HG02943 (cell line): ENCODE results near the gene RHOT1.
"Not testable (repeated sequence)": the region's sequence is repeated elsewhere in the genome, so short reads cannot be mapped to it uniquely, and the experiment has no call there.

Experiments used
- ATAC-seq: cut with Tn5 transposase; IDR thresholded peaks from one replicate; pipeline ENCODE4 v1.9.1; 2021; ENCODE audit warnings: mild to moderate bottlenecking, low read depth, moderate library complexity; ENCODE audit not compliant: unreplicated experiment

RHOT1 gene

DNA sequence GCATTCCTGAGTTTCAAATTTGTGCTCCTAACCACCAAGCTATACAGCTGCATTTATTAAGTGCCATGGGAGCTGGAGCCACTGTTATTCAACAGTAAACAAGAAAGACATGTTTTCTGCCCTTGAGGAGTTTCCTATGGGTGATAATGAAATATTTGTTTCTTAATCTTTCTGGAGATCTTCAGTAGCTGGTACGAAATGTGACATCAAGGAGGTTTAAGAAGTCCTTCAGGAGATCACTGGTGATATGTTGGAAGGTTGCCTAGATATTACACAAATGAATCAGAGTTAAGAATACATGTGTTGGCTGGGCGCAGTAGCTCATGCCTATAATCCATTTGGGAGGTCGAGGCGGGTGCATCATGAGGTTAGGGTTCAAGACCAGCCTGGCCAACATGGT, 14.9 kb downstream of the RHOT1 start:
- no peak for ATAC-seq

DNA sequence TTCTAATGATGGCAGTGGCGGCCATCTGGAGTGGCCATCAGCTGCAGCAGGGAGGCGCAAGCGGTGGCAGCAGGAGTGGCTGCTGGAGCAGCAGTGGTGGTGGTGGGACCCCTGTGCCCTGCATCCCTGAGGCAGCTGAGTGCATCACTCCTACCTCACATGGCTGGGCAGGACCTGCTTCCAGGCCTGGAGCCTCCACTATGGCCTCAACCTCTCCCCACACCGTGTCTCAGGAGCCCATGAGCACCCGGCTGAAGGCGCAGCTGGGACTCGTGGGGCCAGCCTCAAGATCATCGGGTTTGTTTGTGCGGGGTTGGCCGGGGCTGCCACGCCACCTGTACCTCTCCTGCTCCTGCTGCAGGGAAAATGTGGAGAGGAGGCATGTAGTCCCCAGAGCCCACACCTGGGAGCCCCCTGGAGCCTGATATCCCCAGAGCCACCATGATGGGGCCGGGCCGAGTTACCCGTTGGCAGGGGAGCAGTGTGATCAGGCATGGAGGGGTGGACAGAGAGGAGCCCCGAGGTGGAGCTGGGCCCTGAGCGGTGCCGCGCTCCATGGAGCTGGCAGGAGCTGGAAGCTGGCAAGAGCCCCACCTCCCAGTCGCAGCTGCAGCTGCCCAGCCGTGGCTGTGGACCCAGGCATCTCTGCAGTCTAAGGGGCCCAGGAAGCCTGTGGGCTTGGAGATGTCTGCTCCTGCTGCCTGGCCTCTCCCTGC, 16.7 kb downstream of the RHOT1 start:
- no peak for ATAC-seq

DNA sequence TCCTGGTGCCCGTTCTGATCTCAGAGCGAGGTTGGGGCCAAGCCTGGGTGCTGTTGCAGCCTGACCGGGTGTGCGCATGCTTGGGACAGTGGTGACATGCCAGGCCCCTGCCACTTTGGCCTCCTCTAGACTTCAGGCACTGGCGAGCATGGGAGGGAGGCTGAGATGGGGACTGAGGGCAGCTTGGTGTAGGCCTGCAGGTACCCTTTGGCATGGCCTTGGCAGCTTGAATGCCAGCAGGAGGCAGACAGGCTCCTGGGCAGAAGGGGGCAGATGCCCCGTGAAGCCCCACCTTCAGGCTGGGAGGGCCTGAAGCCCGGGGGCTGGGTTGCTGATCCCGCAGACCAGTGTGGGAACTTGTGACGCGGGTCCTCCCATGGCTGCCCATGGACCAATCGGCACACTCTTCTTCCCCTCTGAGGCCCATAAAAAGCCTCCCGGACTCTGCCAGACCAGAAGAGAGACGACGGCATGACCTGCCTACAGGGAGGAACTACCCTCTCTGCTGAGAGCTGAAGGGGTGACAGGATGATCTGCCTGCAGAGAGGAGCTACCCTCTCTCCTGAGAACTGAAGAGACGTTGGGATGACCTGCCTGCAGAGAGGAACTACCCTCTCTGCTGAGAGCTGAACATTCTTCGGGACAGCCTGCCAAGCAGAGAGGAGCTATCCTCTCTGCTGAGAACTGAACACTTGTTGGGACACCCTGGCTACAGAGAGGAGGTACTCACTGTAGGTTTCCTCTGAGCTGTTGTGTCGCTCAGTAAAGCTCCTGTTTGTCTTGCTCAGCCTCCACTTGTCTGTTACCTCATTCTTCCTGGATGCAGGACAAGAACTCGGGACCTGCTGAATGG, 17.5 kb downstream of the RHOT1 start:
- ATAC-seq, result no peak

DNA sequence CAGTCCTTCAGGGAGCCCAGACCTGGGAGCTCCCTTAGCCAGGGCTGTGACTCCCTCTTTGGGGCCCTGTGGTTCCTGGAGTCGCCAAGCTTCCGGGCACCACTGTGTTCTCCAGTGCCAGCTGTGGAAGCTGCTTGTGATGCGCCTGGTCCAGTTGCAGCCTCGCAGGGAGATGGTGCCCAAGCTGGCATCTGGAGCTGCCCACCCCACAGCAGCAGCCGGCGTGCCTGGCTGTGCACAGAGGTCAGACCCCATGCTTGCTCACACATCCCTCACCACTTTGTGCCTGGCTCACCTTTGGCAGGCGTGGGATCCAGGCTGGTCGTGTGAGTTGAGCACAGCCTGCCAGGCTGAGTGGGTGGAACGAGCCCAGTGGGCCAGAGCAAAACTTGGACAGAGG, 18.2 kb downstream of the RHOT1 start:
- ATAC-seq, result no peak

DNA sequence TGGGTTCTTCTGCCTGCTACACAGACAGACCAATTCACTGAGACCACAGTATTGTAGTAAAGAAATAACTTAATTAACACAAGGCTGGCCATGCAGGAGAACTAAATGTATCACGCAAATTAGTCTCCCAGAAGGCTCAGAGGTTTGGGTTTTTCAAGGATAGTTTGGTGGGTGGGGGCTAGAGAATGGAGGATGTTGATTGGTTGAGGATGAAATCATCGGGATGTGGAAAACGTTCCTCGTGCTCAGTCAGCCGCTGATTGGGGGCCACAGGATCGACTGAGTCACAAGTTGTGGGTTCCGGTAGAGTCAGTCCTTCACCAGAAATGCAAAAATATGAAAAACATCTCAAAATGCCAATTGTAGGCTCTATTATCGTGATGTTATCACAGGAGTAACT, 18.7 kb downstream of the RHOT1 start:
- ATAC-seq, result no peak

DNA sequence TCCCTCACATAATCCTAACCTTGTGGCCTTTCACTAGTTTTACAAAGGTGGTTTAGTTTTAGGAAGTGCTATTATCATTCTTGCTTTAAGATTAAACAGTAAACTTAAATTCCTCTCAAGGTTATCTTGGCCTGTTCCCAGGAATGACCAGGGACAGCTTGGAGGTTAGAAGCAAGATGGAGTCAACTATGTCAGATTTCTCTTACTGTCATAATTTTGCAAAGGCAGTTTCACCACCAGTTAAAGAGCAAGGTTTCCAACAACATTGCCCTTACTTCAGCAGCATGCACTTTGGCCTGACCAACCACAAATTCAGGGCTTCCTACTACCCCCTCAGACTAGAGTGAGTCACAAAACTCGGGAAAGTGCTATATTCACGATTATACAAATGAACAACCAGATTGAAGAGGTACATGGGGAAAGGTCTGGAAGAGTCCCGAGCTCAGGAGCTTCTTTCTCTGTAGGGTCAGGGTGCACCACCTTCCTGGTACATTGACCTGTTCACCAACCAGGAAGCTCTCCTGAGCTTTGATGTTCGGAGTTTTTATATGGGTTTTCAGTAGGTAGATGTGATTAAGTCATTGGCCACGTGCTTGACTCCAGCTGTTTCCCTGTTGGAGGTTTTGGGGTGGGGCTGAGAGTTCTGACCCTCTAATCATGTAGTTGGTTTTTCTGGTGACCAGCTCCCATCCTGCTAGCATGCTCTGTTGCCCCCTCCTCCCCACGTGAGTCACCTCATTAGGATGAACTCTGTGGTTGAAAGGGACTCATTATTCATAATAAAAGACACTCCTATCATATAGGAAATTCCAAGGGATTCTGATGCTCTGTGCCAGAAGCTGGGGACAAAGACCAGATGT, 19.4 kb downstream of the RHOT1 start:
- ATAC-seq, result no peak

DNA sequence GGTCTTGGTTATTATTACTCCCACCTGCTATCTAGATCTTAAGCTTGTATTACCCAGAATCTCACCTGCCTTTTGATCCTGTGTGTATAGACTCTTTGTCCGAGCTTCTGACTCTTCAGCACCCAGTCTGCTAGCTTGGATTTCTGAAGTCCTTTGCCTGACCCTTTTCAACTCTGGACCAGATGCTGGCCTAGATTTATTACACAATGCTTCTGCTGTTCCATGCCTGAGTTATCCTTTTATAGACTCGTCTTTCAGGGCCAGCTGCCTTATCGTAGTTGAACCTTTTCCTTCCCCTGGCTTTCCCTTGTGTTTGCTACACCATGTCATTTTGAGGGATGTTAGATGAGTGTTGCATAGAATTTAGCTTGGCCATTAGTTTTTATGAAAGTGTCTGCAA, 32.6 kb downstream of the RHOT1 start:
- no peak for ATAC-seq

DNA sequence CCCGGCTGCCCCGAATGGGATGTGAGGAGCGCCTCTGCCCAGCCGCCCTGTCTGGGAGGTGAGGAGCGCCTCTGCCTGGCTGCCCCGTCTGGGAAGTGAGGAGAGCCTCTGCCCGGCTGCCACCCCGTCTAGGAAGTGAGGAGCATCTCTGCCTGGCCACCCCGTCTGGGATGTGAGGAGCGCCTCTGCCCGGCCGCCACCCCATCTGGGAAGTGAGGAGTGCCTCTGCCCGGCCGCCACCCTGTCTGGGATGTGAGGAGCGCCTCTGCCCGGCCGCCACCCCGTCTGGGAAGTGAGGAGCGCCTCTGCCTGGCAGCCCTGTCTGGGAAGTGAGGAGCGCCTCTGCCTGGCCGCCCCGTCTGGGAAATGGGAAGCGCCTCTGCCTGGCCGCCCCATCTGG, 36.4 kb downstream of the RHOT1 start:
- not testable (repeated sequence) for ATAC-seq

DNA sequence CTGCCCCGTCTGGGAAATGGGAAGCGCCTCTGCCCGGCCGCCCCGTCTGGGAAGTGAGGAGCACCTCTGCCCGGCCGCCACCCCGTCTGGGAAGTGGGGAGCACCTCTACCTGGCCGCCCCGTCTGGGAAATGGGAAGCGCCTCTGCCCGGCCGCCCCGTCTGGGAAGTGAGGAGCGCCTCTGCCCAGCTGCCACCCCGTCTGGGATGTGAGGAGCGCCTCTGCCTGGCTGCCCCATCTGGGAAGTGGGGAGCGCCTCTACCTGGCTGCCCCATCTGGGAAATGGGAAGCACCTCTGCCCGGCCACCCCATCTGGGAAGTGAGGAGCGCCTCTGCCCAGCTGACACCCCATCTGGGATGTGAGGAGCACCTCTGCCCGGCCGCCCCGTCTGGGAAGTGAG, 36.8 kb downstream of the RHOT1 start:
- not testable (repeated sequence) for ATAC-seq

DNA sequence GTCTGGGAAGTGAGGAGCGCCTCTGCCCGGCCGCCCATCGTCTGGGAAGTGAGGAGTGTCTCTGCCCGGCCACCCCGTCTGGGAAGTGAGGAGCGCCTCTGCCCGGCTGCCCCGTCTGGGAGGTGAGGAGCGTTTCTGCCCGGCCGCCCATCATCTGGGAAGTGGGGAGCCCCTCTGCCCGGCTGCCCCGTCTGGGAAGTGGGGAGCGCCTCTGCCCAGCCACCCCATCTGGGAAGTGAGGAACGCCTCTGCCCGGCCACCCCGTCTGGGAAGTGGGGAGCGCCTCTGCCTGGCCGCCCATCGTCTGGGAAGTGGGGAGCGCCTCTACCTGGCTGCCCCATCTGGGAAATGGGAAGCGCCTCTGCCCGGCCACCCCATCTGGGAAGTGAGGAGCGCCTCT, 37.2 kb downstream of the RHOT1 start:
- not testable (repeated sequence) for ATAC-seq

DNA sequence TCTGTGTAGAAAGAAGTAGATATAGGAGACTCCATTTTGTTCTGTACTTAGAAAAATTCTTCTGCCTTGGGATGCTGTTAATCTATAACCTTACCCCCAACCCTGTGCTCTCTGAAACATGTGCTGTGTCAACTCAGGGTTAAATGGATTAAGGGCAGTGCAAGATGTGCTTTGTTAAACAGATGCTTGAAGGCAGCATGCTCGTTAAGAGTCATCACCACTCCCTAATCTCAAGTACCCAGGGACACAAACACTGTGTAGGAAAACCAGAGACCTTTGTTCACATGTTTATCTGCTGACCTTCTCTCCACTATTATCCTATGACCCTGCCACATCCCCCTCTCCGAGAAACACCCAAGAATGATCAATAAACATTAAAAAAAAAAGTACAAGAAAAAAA, 38.0 kb downstream of the RHOT1 start:
- not testable (repeated sequence) for ATAC-seq

DNA sequence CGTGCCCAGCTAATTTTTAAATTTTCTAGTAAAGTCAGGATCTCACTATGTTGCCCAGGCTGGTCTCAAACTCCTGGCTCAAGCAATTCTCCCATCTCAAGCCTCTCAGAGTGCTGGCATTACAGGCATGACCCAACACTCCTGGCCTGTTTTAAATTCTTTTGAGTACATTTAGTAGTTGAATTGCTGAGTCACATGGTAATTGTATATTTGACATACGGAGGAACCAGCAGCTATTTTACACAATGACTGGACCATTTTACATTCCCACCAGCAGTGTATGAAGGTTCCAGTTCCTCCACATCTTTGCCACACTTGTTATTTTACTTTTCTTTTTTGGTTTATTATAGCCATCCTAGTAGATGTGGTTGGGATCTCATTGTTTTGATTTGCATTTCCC, 43.6 kb downstream of the RHOT1 start:
- ATAC-seq, result no peak

DNA sequence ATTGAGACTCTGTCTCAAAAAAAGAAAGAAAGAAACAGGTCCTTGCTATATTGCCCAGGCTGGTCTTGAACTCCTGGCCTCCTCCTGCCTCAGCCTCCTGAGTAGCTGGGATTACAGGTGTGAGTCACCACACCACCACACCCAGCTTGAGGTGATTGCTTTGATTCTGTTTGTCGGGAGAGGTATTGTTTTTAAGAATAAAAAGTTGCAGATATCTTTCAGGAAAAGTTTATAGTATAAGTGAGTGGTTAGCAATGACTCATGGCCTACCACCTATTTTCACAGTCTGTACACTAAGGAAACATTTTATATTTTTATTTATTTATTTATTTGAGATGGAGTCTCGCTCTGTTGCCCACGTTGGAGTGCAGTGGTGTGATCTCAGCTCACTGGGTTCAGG, 45.0 kb downstream of the RHOT1 start:
- no peak for ATAC-seq

DNA sequence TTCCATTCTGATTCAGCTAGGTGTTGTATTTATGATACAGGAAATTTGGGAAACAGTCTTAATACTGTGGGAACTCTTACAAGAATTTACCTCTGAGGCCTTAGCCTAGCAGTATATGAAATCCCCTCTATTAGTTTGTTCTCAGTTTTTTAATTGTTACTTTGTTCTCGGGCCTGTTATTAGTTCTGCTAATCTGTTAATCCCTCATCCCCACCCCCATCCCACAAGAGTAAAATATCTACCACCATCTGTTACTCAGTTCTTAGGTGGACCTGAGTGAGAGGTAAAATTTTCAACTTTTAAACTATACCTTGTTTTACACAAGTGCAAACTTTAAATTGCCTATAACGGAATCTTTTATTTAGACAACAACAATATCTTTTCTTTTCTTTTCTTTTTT, 47.0 kb downstream of the RHOT1 start:
- no peak for ATAC-seq

DNA sequence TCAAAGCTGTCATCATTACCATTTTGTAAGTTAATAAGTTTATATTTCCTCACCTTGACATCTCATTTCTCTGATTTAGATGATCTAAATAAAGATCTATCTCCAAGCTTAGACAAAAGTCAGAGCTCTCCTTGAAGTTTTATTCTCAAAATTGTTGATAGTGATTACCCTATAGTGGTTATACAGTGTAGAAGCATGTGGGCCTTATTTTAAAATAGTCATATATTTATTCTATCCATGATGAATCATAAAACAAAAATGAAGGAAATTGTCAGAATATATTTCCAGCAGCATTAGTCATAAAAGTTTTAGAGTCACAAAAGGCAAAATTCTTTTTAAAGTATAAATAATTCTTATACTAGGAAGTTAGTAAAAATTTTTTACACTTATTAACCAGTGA, 49.0 kb downstream of the RHOT1 start:
- no peak for ATAC-seq

DNA sequence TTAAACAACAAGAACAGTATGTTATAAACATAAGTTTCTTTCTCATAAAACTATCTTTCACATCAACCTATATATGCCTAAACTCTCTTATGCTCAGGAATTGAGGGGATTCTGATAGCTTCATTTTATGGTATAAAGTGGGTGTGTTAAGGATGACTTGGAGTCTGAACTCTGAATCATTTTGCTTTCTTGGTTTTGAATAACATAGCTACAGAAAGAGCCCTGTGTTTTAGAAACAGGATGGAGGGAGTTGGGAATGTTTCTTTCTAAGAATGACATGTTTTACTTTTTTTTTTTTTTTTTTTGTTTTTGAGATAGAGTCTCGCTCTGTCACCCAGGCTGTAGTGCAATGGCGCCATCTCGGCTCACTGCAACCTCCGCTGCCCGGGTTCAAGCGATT, 50.1 kb downstream of the RHOT1 start:
- ATAC-seq, result no peak

DNA sequence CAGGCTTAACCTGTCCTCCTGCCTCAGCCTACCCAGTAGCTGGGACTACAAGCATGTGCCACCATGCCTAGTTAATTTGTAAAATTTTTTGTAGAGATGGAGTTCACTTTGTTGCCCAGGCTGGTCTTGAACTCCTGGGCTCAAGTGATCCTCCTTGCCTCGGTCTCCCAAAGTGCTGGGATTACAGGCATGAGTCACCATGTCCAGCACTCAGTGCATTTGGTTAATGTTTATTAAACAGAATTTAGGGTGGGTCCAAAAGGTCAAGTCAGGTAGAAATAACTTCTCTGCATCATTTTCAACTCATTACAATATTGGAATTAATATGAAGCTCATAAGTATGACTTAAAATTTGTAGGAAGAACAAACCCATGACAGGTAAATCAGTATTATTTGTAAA, 55.7 kb downstream of the RHOT1 start:
- no peak for ATAC-seq

DNA sequence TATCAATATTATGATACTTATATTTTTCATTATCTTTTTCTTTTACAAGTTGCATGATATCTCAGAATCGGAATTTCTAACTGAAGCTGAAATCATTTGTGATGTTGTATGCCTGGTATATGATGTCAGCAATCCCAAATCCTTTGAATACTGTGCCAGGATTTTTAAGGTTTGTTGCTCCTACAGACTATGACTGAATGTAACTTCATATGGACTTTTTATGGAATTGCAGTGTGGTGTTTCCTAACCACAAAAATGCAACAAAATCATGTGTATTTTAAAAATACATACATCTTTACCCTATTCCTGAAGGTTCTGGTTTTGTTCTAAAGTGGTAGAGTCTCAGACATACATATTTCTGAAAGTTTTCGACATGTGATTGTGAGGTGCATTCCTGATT, 64.6 kb downstream of the RHOT1 start:
- ATAC-seq, result no peak

DNA sequence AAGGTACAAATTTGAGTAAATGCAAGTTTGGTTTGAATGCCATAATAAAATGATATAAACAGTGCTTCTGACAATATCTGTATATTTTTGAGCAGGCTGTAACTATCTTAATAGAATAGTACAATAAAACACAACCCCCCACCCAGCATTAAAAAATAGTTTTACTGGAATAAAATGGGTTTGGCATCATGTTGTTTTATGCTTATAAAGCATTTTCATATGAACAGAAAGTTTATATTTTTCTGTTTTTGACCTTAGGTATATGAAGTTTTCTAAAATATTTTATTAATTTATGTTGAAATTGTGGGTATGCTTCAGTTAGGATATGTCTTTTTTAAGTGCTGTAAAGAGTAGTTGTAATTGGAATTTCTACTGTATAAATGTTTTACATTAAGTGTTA, 66.1 kb downstream of the RHOT1 start:
- ATAC-seq, result no peak

DNA sequence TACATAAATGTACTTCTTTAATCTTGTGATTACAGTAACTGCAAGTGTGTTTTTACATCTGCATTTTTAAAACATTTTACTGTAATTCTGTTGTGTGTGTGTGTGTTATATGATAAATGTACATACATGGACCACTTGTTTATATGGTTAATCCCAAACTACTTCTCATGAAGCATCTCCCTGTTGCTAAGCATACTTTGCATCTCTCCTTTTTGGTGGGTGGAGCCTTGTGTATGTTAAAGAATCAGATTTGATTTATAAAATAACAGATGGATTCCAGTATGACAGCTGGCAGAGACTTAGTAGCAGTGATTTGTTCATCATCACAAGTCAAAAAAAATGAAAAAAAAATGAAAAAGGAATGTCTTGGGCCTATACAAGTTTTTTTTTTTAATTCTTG, 67.3 kb downstream of the RHOT1 start:
- no peak for ATAC-seq

DNA sequence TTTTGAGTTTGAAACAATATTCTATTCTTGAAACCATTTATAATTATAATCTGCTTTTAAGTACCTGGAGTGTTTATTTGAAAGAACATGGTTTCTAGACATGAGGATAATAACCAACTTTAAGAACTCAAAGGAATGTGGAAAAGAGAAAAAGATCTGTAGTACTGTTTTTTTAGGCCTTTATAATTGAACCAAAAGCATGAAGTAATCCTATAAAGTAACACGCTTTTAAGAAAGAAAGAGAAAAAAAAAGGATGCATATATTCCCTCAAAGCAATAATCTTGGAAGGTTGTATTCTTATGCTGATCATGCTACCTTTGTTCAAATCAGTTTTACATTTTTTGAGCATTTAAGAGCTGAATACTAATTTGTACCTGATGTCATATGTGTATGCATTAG, 69.4 kb downstream of the RHOT1 start:
- no peak for ATAC-seq
